Subcutaneous abdominal adipose tissue (tissue), 5 donors: ENCODE results near the gene TUBB1.
"Not testable (repeated sequence)": the region's sequence is repeated elsewhere in the genome, so short reads cannot be mapped to it uniquely, and the experiment has no call there.

Experiments used
- H3K27ac ChIP-seq: one replicate; pipeline ENCODE4 v1.7.0; 2013; ENCODE audit warnings: low read depth, mild to moderate bottlenecking, inconsistent platforms, low read length, moderate library complexity
- H3K27me3 ChIP-seq, 5 donors: one replicate each; pipeline ENCODE4 v1.7.0; 2013; ENCODE audit warnings: low read length in 5 of 5, inconsistent platforms in 1 of 5; ENCODE audit not compliant: control insufficient read depth in 5 of 5, insufficient read depth in 4 of 5
- H3K36me3 ChIP-seq, 5 donors: one replicate each; pipeline ENCODE4 v1.7.0; 2013; ENCODE audit warnings: low read length in 5 of 5; ENCODE audit not compliant: control insufficient read depth in 5 of 5, insufficient read depth in 5 of 5
- H3K4me1 ChIP-seq, 5 donors: one replicate each; pipeline ENCODE4 v1.7.0; 2013; ENCODE audit warnings: low read length in 5 of 5, mild to moderate bottlenecking in 3 of 5, moderate library complexity in 1 of 5; ENCODE audit not compliant: control insufficient read depth in 5 of 5, insufficient read depth in 5 of 5
- H3K4me3 ChIP-seq, 5 donors: one replicate each; pipeline ENCODE4 v1.7.0; 2013; ENCODE audit warnings: low read length in 5 of 5, low read depth in 1 of 5
- H3K9ac ChIP-seq, 5 donors: one replicate each; pipeline ENCODE4 v1.7.0; 2013; ENCODE audit warnings: low read length in 5 of 5, mild to moderate bottlenecking in 4 of 5, moderate library complexity in 3 of 5
- H3K9me3 ChIP-seq, 5 donors: one replicate each; pipeline ENCODE4 v1.7.0; 2013; ENCODE audit warnings: low read length in 5 of 5; ENCODE audit not compliant: control insufficient read depth in 5 of 5
- donor health status: healthy.
- donor health status: healthy.
- donor health status: healthy.
- donor health status: healthy.
- donor health status: healthy.

The TUBB1 gene

GRCh38 chr20:59010321-59010994, 8.8 kb upstream of the TUBB1 start:
- Histone ChIP-seq H3K4me3 (peak overlapping the region in 3 of 5 donors; percentile 16 to 53 (median 44)), H3K9me3 (no peaks in the 10 kb centered on the region), H3K27ac (peak overlapping the region; percentile 57), H3K9ac (no peak overlapping the region), H3K36me3 (no peaks in the 10 kb centered on the region), H3K4me1 (peaks cover 18 to 59% (median 57%) of the 10 kb centered on the region in 5 donors), H3K27me3 (no peaks in the 10 kb centered on the region)

- Histone ChIP-seq H3K4me1 (peaks cover 14 to 53% (median 50%) of the 10 kb centered on the region in 5 donors), H3K9me3 (no peaks in the 10 kb centered on the region), H3K9ac (no peak overlapping the region), H3K4me3 (peak overlapping the region in 4 of 5 donors; percentile 16 to 53 (median 45)), H3K27ac (peak overlapping the region; percentile 57), H3K27me3 (no peaks in the 10 kb centered on the region), H3K36me3 (no peaks in the 10 kb centered on the region)
Measured at GRCh38 chr20:59010995-59011873, 8.0 kb upstream of the TUBB1 start.

- H3K4me3 ChIP-seq, result peak overlapping the region in 2 of 5 donors; percentile 16 to 44
- peaks cover 14 to 54% (median 45%) of the 10 kb centered on the region in 5 donors for H3K4me1 ChIP-seq
- not testable (repeated sequence) for H3K36me3 ChIP-seq, H3K27me3 ChIP-seq, H3K9ac ChIP-seq, H3K9me3 ChIP-seq
- H3K27ac ChIP-seq, result peak overlapping the region; percentile 57
Measured at GRCh38 chr20:59011874-59012157, 7.4 kb upstream of the TUBB1 start.

GRCh38 chr20:59013031-59013951, 5.9 kb upstream of the TUBB1 start:
- H3K9ac ChIP-seq, result no peak overlapping the region
- peaks cover 14 to 52% (median 35%) of the 10 kb centered on the region in 5 donors for H3K4me1 ChIP-seq
- H3K27ac ChIP-seq, result no peak overlapping the region
- H3K4me3 ChIP-seq, result no peak overlapping the region
- H3K27me3 ChIP-seq, result no peaks in the 10 kb centered on the region
- no peaks in the 10 kb centered on the region for H3K9me3 ChIP-seq
- peaks cover 0 to 2% (median 0%) of the 10 kb centered on the region in 5 donors for H3K36me3 ChIP-seq

- peaks cover 10 to 44% (median 28%) of the 10 kb centered on the region in 5 donors for H3K4me1 ChIP-seq
- no peak overlapping the region for H3K4me3 ChIP-seq
- no peak overlapping the region for H3K27ac ChIP-seq
- no peaks in the 10 kb centered on the region for H3K9me3 ChIP-seq
- H3K36me3 ChIP-seq, result peaks cover 0 to 2% (median 0%) of the 10 kb centered on the region in 5 donors
- H3K27me3 ChIP-seq, result no peaks in the 10 kb centered on the region
- no peak overlapping the region for H3K9ac ChIP-seq
Measured at GRCh38 chr20:59013959-59014608, 5.1 kb upstream of the TUBB1 start.

- peaks cover 0 to 2% (median 0%) of the 10 kb centered on the region in 5 donors for H3K36me3 ChIP-seq
- no peak overlapping the region for H3K27ac ChIP-seq
- no peaks in the 10 kb centered on the region for H3K27me3 ChIP-seq
- no peak overlapping the region for H3K4me3 ChIP-seq
- peaks cover 10 to 37% (median 21%) of the 10 kb centered on the region in 5 donors for H3K4me1 ChIP-seq
- no peaks in the 10 kb centered on the region for H3K9me3 ChIP-seq
- no peak overlapping the region for H3K9ac ChIP-seq
Measured at GRCh38 chr20:59014680-59015389, 4.4 kb upstream of the TUBB1 start.

GRCh38 chr20:59015411-59015810, 3.8 kb upstream of the TUBB1 start:
- no peak overlapping the region for H3K27ac ChIP-seq
- no peaks in the 10 kb centered on the region for H3K27me3 ChIP-seq
- H3K9ac ChIP-seq, result no peak overlapping the region
- no peak overlapping the region for H3K4me3 ChIP-seq
- peaks cover 0 to 2% (median 0%) of the 10 kb centered on the region in 5 donors for H3K36me3 ChIP-seq
- no peaks in the 10 kb centered on the region for H3K9me3 ChIP-seq
- peaks cover 10 to 31% (median 15%) of the 10 kb centered on the region in 5 donors for H3K4me1 ChIP-seq

GRCh38 chr20:59015812-59016711, 3.2 kb upstream of the TUBB1 start:
- Histone ChIP-seq H3K4me1 (peaks cover 5 to 25% (median 9%) of the 10 kb centered on the region in 5 donors), H3K27ac (no peak overlapping the region), H3K9ac (no peak overlapping the region), H3K27me3 (no peaks in the 10 kb centered on the region), H3K9me3 (no peaks in the 10 kb centered on the region), H3K36me3 (peaks cover 0 to 2% (median 0%) of the 10 kb centered on the region in 5 donors), H3K4me3 (no peak overlapping the region)
